Stimulated activated CD8-positive, alpha-beta memory T cell treated with anti-CD3 and anti-CD28 coated beads, Interleukin-2, amount 100 ng/mL, for 1 hour (primary cell): ENCODE measurements around the gene ARHGEF18.
"Not testable (repeated sequence)": the region's sequence is repeated elsewhere in the genome, so short reads cannot be mapped to it uniquely, and the experiment has no call there.

Experiments used
- DNase-seq, 2 donors: peaks; one replicate each; pipeline ENCODE4 v3.0.0-alpha.2; 2020; ENCODE audit warnings: low read depth in 2 of 2

ARHGEF18 gene

GRCh38 chr19:7346997-7347396, 1.7 kb upstream of the ARHGEF18 start:
- not testable (repeated sequence) for DNase-seq

- DNase-seq = no peak
Measured at GRCh38 chr19:7349231-7349591, 474 bp downstream of the ARHGEF18 start.

GRCh38 chr19:7349961-7350711, 1.4 kb downstream of the ARHGEF18 start:
- DNase-seq = peak; percentile 29 to 39

GRCh38 chr19:7351861-7352260, 3.1 kb downstream of the ARHGEF18 start:
- no peak for DNase-seq

GRCh38 chr19:7355151-7355820, 6.5 kb downstream of the ARHGEF18 start:
- DNase-seq = no peak

- no peak for DNase-seq
Measured at GRCh38 chr19:7355871-7356270, 7.1 kb downstream of the ARHGEF18 start.

GRCh38 chr19:7356899-7357627, 8.3 kb downstream of the ARHGEF18 start:
- DNase-seq = no peak

- DNase-seq = no peak
Measured at GRCh38 chr19:7358102-7358597, 9.4 kb downstream of the ARHGEF18 start.

GRCh38 chr19:7360393-7360984, 11.8 kb downstream of the ARHGEF18 start:
- DNase-seq = no peak

- DNase-seq = no peak
Measured at GRCh38 chr19:7363225-7363624, 14.5 kb downstream of the ARHGEF18 start.

- DNase-seq = no peak
Measured at GRCh38 chr19:7366701-7367420, 18.1 kb downstream of the ARHGEF18 start.

GRCh38 chr19:7368456-7368855, 19.7 kb downstream of the ARHGEF18 start:
- DNase-seq = no peak

GRCh38 chr19:7368866-7369265, 20.1 kb downstream of the ARHGEF18 start:
- DNase-seq = not testable (repeated sequence)

- DNase-seq = no peak
Measured at GRCh38 chr19:7370546-7370945, 21.8 kb downstream of the ARHGEF18 start.

- no peak for DNase-seq
Measured at GRCh38 chr19:7371001-7371400, 22.3 kb downstream of the ARHGEF18 start.

- no peak for DNase-seq
Measured at GRCh38 chr19:7372810-7373209, 24.1 kb downstream of the ARHGEF18 start.

GRCh38 chr19:7373862-7374261, 25.1 kb downstream of the ARHGEF18 start:
- no peak for DNase-seq

GRCh38 chr19:7376151-7376852, 27.6 kb downstream of the ARHGEF18 start:
- DNase-seq = no peak

- no peak for DNase-seq
Measured at GRCh38 chr19:7377196-7377595, 28.5 kb downstream of the ARHGEF18 start.

- DNase-seq = no peak
Measured at GRCh38 chr19:7381073-7381390, 32.3 kb downstream of the ARHGEF18 start.

GRCh38 chr19:7382694-7383093, 34.0 kb downstream of the ARHGEF18 start:
- no peak for DNase-seq
